DOHH2 (cell line): ENCODE results near the gene TSKS.

Source experiments
- H3F3A ChIP-seq: fragments of 200-600 bp; sonication (generic), shearing (Covaris generic); 2 replicates; pipeline ENCODE4 v1.6.0; 2016; ENCODE audit warnings: antibody characterized with exemption, mild to moderate bottlenecking; ENCODE audit not compliant: control insufficient read depth, insufficient read depth
- H3K27ac ChIP-seq: fragments of 200-600 bp; sonication (generic); 2 replicates; pipeline ENCODE4 v1.5.1; 2014; ENCODE audit warnings: low read depth, mild to moderate bottlenecking, low read length, moderate library complexity
- H3K27me3 ChIP-seq: fragments of 200-600 bp; sonication (generic); 2 replicates; pipeline ENCODE4 v1.6.1; 2014; ENCODE audit warnings: mild to moderate bottlenecking, low read length, mixed read lengths; ENCODE audit not compliant: control insufficient read depth
- H3K36me3 ChIP-seq: fragments of 200-600 bp; sonication (generic); 2 replicates; pipeline ENCODE4 v1.6.1; 2014; ENCODE audit warnings: mild to moderate bottlenecking, low read length, moderate library complexity, mixed read lengths; ENCODE audit not compliant: control insufficient read depth
- H3K4me1 ChIP-seq: fragments of 200-600 bp; sonication (generic); 2 replicates; pipeline ENCODE4 v1.6.1; 2014; ENCODE audit warnings: mild to moderate bottlenecking, low read length, mixed read lengths; ENCODE audit not compliant: control insufficient read depth
- H3K4me2 ChIP-seq: fragments of 200-600 bp; sonication (generic); 2 replicates; pipeline ENCODE4 v1.6.0; 2014; ENCODE audit warnings: mild to moderate bottlenecking, low read length, moderate library complexity
- H3K4me3 ChIP-seq: fragments of 200-600 bp; sonication (generic); 2 replicates; pipeline ENCODE4 v1.5.1; 2014; ENCODE audit warnings: mild to moderate bottlenecking, low read length, mixed read lengths
- H3K79me2 ChIP-seq: fragments of 200-600 bp; sonication (generic); 2 replicates; pipeline ENCODE4 v1.6.1; 2014; ENCODE audit warnings: mild to moderate bottlenecking, low read length, mixed read lengths; ENCODE audit not compliant: control insufficient read depth
- H3K9me2 ChIP-seq: fragments of 200-600 bp; sonication (generic); replicated peaks from 2 replicates; pipeline ENCODE4 v1.6.1; 2014; ENCODE audit warnings: mild to moderate bottlenecking, low read length, mixed read lengths; ENCODE audit not compliant: control insufficient read depth
- H3K9me3 ChIP-seq: fragments of 200-600 bp; sonication (generic); 2 replicates; pipeline ENCODE4 v1.6.1; 2014; ENCODE audit warnings: antibody characterized with exemption, low read length, mixed read lengths; ENCODE audit not compliant: control insufficient read depth, insufficient read depth
- H4K20me1 ChIP-seq: fragments of 200-600 bp; sonication (generic); 2 replicates; pipeline ENCODE4 v1.6.0; 2014; ENCODE audit warnings: low read depth, mild to moderate bottlenecking, antibody characterized with exemption, low read length, moderate library complexity; ENCODE audit not compliant: control insufficient read depth, insufficient read depth
- EZH2phosphoT487 ChIP-seq: fragments of 200-600 bp; sonication (generic); IDR thresholded peaks from 2 replicates; pipeline ENCODE4 v1.6.1; 2017; ENCODE audit warnings: borderline replicate concordance, mild to moderate bottlenecking, antibody characterized with exemption, low read length, moderate library complexity, mixed read lengths
- TF ChIP-seq, protein P1 (sequence below): fragments of 200-600 bp; sonication (generic); IDR thresholded peaks from one replicate; pipeline ENCODE4 v1.5.1; 2014; ENCODE audit warnings: antibody characterized with exemption, mild to moderate bottlenecking, low read depth, low read length; ENCODE audit not compliant: poor library complexity, severe bottlenecking

The TSKS gene

GRCh38 chr19:49755956-49756355 lies 7.2 kb downstream of the TSKS start:
- no peaks in the 10 kb centered on the region for H3K79me2 ChIP-seq
- no peaks in the 10 kb centered on the region for H3K27me3 ChIP-seq
- TF ChIP-seq, protein P1, sequence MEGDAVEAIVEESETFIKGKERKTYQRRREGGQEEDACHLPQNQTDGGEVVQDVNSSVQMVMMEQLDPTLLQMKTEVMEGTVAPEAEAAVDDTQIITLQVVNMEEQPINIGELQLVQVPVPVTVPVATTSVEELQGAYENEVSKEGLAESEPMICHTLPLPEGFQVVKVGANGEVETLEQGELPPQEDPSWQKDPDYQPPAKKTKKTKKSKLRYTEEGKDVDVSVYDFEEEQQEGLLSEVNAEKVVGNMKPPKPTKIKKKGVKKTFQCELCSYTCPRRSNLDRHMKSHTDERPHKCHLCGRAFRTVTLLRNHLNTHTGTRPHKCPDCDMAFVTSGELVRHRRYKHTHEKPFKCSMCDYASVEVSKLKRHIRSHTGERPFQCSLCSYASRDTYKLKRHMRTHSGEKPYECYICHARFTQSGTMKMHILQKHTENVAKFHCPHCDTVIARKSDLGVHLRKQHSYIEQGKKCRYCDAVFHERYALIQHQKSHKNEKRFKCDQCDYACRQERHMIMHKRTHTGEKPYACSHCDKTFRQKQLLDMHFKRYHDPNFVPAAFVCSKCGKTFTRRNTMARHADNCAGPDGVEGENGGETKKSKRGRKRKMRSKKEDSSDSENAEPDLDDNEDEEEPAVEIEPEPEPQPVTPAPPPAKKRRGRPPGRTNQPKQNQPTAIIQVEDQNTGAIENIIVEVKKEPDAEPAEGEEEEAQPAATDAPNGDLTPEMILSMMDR: no peak
- no peak for TF ChIP-seq EZH2phosphoT487
- H3K4me1 ChIP-seq: no peaks in the 10 kb centered on the region
- no peak overlapping the region for H3K4me2 ChIP-seq
- H3K9me3 ChIP-seq: no peaks in the 10 kb centered on the region
- H3K9me2 ChIP-seq: no peaks in the 10 kb centered on the region
- no peak overlapping the region for H3K27ac ChIP-seq
- H3F3A ChIP-seq: no peaks in the 10 kb centered on the region
- no peaks in the 10 kb centered on the region for H3K36me3 ChIP-seq
- no peak overlapping the region for H3K4me3 ChIP-seq
- H4K20me1 ChIP-seq: no peaks in the 10 kb centered on the region

DNA sequence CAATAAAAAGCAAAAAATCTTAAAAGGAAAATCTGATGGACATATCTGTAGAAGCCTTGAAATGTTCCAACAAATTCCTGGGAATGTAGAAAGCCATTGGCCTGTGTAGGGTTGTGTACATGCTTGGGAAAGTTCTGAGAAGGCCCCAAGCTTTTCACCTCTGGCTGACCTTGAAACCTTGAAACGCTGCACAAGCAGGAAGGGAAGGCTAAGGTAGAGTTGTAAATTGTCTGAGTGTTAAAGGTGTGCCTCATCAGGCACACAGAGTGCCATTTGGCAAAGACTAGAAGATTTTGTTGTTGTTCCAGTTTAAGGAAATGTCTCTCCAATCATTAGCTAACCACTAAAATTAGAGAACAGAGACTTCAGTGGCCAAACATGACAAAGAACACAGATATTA lies 10.4 kb downstream of the TSKS start:
- no peak overlapping the region for H3K27ac ChIP-seq
- H3K4me2 ChIP-seq: no peak overlapping the region
- no peaks in the 10 kb centered on the region for H3K4me1 ChIP-seq
- H3K9me2 ChIP-seq: no peaks in the 10 kb centered on the region
- no peaks in the 10 kb centered on the region for H3K36me3 ChIP-seq
- TF ChIP-seq, protein P1: no peak
- TF ChIP-seq EZH2phosphoT487: no peak
- no peaks in the 10 kb centered on the region for H3F3A ChIP-seq
- no peaks in the 10 kb centered on the region for H3K27me3 ChIP-seq
- no peaks in the 10 kb centered on the region for H3K9me3 ChIP-seq
- no peak overlapping the region for H3K4me3 ChIP-seq
- no peaks in the 10 kb centered on the region for H4K20me1 ChIP-seq
- H3K79me2 ChIP-seq: no peaks in the 10 kb centered on the region

GRCh38 chr19:49749771-49750170 lies 13.3 kb downstream of the TSKS start:
- no peaks in the 10 kb centered on the region for H4K20me1 ChIP-seq
- H3F3A ChIP-seq: no peaks in the 10 kb centered on the region
- no peak overlapping the region for H3K4me3 ChIP-seq
- H3K4me1 ChIP-seq: no peaks in the 10 kb centered on the region
- no peaks in the 10 kb centered on the region for H3K9me2 ChIP-seq
- no peak overlapping the region for H3K4me2 ChIP-seq
- no peaks in the 10 kb centered on the region for H3K36me3 ChIP-seq
- no peaks in the 10 kb centered on the region for H3K27me3 ChIP-seq
- no peaks in the 10 kb centered on the region for H3K79me2 ChIP-seq
- H3K9me3 ChIP-seq: no peaks in the 10 kb centered on the region
- no peak overlapping the region for H3K27ac ChIP-seq
- TF ChIP-seq, protein P1: no peak
- no peak for TF ChIP-seq EZH2phosphoT487
